GM06990 (cell line): Measurements from ENCODE around the gene ZNF254.
"Not testable (repeated sequence)": the region's sequence is repeated elsewhere in the genome, so short reads cannot be mapped to it uniquely, and the experiment has no call there.

Experiments used
- DNase-seq: peaks from one replicate; pipeline ENCODE4 v3.0.0-alpha.2; 2011; ENCODE audit not compliant: insufficient read length; ENCODE audit errors: extremely low read depth
- H3K27me3 ChIP-seq: replicated peaks from 2 replicates; pipeline ENCODE4 v1.6.0; 2011; ENCODE audit warnings: low read length; ENCODE audit not compliant: control insufficient read depth, insufficient read depth
- H3K36me3 ChIP-seq: 2 replicates; pipeline ENCODE4 v1.5.1; 2011; ENCODE audit warnings: low read length; ENCODE audit not compliant: control insufficient read depth, insufficient read depth
- H3K4me3 ChIP-seq: replicated peaks from 2 replicates; pipeline ENCODE4 v1.5.1; 2011; ENCODE audit warnings: low read depth, mild to moderate bottlenecking, control low read depth, low read length
- CTCF ChIP-seq: IDR thresholded peaks from 2 replicates; pipeline ENCODE4 v1.5.1; 2011; ENCODE audit warnings: low read length, control low read depth, mild to moderate bottlenecking, inconsistent platforms; ENCODE audit not compliant: insufficient read depth, poor library complexity, severe bottlenecking

The ZNF254 gene

DNA sequence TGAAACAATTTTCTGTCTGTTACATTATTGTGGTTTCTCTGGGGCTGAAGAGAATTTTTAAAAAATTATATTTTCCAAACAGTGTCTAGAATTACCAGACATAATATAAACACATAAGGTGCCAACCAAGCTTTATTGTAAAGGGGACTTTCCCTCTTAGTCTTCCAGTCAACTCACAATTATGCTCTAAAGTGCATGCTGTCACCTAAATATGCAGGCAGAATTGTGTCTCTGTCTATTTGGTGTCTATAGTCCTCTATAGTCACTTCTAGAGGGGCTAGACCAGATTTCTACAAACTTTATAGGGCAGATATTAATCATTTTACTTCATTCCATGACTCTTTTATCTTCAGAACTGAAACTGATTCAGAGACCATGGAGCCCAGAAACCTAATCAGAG, 12.8 kb downstream of the ZNF254 start:
- no peak for DNase-seq
- Histone ChIP-seq H3K4me3 (no peak overlapping the region), H3K36me3 (peaks cover 1% of the 10 kb centered on the region; the same call in 1 of the 2 replicates), H3K27me3 (no peaks in the 10 kb centered on the region)
- TF ChIP-seq CTCF: no peak

DNA sequence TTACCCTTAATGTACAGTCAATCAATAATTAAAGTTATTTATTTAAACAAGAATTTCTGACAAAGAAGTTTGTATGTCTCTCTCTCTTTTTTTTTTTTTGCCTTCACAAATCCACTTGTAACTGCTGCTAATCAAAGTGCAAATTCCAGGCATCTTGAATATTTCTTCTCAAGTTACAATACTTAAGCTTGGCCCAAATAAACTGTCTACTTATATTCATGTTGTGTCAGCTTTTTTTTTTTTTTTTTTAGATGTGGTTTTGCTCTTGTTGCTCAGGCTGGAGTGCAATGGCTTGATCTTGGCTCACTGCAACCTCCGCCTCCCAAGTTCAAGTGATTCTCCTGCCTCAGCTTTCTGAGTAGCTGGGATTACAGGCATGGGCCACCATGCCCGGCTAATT, 13.6 kb downstream of the ZNF254 start:
- DNase-seq, H3K27me3 ChIP-seq, H3K36me3 ChIP-seq, H3K4me3 ChIP-seq: not testable (repeated sequence)

- peaks cover 1% of the 10 kb centered on the region for H3K36me3 ChIP-seq
- TF ChIP-seq CTCF: no peak
- no peak for DNase-seq
- no peaks in the 10 kb centered on the region for H3K27me3 ChIP-seq
- H3K4me3 ChIP-seq: no peak overlapping the region
These were observed 14.6 kb downstream of the ZNF254 start for GRCh38 chr19:24101459-24102115.

- Histone ChIP-seq H3K4me3 (no peak overlapping the region), H3K36me3 (no peaks in the 10 kb centered on the region), H3K27me3 (no peaks in the 10 kb centered on the region)
- DNase-seq: no peak
- no peak for TF ChIP-seq CTCF
These were observed 40.6 kb downstream of the ZNF254 start for GRCh38 chr19:24127601-24128000.

DNA sequence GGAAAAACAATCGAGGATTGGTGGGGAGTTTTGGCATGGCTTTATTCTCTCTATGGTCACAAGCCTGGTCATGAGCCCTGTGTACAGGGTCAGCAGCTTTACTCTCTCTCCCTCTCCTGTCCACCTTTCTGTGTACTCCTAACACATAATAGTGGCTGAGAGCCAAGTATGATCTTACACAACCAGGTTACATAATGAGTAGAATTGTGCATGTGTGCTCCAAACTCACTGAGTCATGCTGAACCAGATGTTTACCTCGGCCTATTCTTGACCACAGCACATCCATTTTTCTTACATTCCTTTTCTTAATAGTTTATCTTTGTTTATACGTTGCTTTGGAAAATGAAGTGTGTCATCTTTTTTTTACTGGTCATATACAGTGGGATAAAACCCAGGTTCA, 53.1 kb downstream of the ZNF254 start:
- H3K4me3 ChIP-seq: no peak overlapping the region
- DNase-seq: no peak
- TF ChIP-seq CTCF: no peak
- H3K27me3 ChIP-seq: no peaks in the 10 kb centered on the region
- no peaks in the 10 kb centered on the region for H3K36me3 ChIP-seq

DNA sequence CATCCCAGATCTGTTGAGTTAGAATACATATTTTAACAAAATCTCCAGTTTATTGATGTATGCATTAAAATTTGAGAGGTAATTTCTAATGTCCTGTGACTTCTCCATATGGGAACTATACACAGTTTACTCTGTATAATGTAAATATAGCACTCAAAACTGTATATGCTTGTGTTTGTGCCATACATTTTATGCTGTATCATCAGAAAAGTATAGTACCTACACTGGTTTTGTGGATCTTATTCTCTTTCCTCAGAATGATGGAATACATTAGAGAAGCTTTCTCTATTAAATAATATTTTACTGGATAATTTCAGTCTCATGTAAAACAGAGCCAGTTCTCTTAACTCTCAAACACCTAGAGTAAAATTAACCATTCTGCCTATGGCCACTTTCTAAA, 53.6 kb downstream of the ZNF254 start:
- H3K27me3 ChIP-seq: no peaks in the 10 kb centered on the region
- H3K4me3 ChIP-seq: no peak overlapping the region
- no peaks in the 10 kb centered on the region for H3K36me3 ChIP-seq
- no peak for DNase-seq
- TF ChIP-seq CTCF: no peak
